ENCODE measurements around the gene AOPEP. TPM values are rescaled to one million over a fixed set of nuclear protein-coding genes. Genes with fewer than 3 reads are reported as not detected.

The AOPEP gene
- total and polyA plus RNA-seq, 2 donors (not counting 3 experiments of a cell fraction or from before 2014, with no cell fraction given) = 20.2 to 41.6 TPM

DNA sequence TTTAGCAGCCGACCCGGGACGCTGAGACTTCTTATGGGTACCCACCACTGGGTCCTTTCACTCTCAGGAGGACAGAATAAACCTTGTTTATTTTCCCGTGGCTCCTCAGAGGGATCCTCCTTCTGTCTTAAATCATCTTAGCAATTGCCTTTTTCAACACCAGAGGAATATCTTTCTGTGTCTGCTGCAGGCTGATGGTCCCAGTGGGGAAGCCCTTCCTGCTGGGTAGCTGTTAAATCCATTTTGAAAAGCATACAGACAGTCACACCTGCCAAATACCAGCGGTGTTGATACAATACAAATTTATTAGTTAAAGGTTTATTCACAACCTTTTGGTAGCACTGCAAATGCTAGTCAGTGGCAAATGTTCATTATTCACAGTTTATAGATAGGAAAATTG, 222.9 kb downstream of the AOPEP start:
- intact Hi-C loops (cut with micrococcal nuclease) = no loop called here

More for the DNA sequence above, 222.9 kb downstream of the AOPEP start:
- no peaks in the 10 kb centered on the region for H3K9me1 ChIP-seq (replicated peaks; ENCODE audit: control insufficient read depth, extremely low read depth, insufficient read depth, low read length)
- POLR2A ChIA-PET = no interaction called here
- dilution Hi-C loops (cut with MboI; ENCODE audit: extremely low pct_ligation_motif_present, low sequenced_read_pairs) = no loop called here
- H3K4me1 ChIP-seq (ENCODE audit: control insufficient read depth, extremely low read depth, insufficient read depth, low read length) = peaks cover 28% of the 10 kb centered on the region
- TF ChIP-seq JUN (IDR thresholded peaks at IDR 0.05; ENCODE audit: borderline replicate concordance, insufficient read depth, insufficient read length, low read depth) = no peak
- TF ChIP-seq, protein P1, sequence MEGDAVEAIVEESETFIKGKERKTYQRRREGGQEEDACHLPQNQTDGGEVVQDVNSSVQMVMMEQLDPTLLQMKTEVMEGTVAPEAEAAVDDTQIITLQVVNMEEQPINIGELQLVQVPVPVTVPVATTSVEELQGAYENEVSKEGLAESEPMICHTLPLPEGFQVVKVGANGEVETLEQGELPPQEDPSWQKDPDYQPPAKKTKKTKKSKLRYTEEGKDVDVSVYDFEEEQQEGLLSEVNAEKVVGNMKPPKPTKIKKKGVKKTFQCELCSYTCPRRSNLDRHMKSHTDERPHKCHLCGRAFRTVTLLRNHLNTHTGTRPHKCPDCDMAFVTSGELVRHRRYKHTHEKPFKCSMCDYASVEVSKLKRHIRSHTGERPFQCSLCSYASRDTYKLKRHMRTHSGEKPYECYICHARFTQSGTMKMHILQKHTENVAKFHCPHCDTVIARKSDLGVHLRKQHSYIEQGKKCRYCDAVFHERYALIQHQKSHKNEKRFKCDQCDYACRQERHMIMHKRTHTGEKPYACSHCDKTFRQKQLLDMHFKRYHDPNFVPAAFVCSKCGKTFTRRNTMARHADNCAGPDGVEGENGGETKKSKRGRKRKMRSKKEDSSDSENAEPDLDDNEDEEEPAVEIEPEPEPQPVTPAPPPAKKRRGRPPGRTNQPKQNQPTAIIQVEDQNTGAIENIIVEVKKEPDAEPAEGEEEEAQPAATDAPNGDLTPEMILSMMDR (IDR thresholded peaks at IDR 0.05; ENCODE audit: extremely low read depth in 1 of 2, insufficient read depth in 1 of 2, low read depth in 1 of 2, low read length in 2 of 2) = no peak
- TF ChIP-seq GATA2 (IDR thresholded peaks at IDR 0.05; ENCODE audit: insufficient read depth, insufficient read length, low read depth, low read length) = no peak
- TF ChIP-seq POLR2A (IDR thresholded peaks at IDR 0.05; ENCODE audit: low read depth, low read length) = no peak
- no peak for TF ChIP-seq FOS (IDR thresholded peaks at IDR 0.05; ENCODE audit: borderline replicate concordance, insufficient read depth, low read length)
- TF ChIP-seq POLR2AphosphoS5 (IDR thresholded peaks at IDR 0.05; ENCODE audit: insufficient read depth, low read depth, low read length) = no peak
- TF ChIP-seq EZH2 (IDR thresholded peaks at IDR 0.05; ENCODE audit: borderline replicate concordance, low read depth, low read length, severe bottlenecking) = no peak
- no peak for TF ChIP-seq MYC (IDR thresholded peaks at IDR 0.05; ENCODE audit: low read depth, low read length)
- TF ChIP-seq, protein P2, sequence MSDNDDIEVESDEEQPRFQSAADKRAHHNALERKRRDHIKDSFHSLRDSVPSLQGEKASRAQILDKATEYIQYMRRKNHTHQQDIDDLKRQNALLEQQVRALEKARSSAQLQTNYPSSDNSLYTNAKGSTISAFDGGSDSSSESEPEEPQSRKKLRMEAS (IDR thresholded peaks at IDR 0.05; ENCODE audit: insufficient read depth, insufficient read length) = no peak
- H3K27ac ChIP-seq (ENCODE audit: insufficient read depth, low read depth, low read length) = no peak overlapping the region
- no peaks in the 10 kb centered on the region for H4K20me1 ChIP-seq (replicated peaks; ENCODE audit: control insufficient read depth, extremely low read depth, insufficient read depth, low read length)
- no peak overlapping the region for H3K9ac ChIP-seq (replicated peaks; ENCODE audit: extremely low read depth, insufficient read depth, low read length)
- H3K27me3 ChIP-seq (ENCODE audit: control insufficient read depth in 2 of 2, insufficient read depth in 2 of 2, low read length in 2 of 2) = no peaks in the 10 kb centered on the region
- no peak overlapping the region for H3K4me3 ChIP-seq (replicated peaks in 1 of 3; ENCODE audit: insufficient read depth in 1 of 3, low read depth in 1 of 3, low read length in 3 of 3)
- DNase-seq (ENCODE audit: low read depth, low spot score) = no peak
- H3K36me3 ChIP-seq (ENCODE audit: control insufficient read depth in 2 of 2, extremely low read depth in 1 of 2, insufficient read depth in 2 of 2, low read length in 2 of 2) = no peaks in the 10 kb centered on the region
- CTCF ChIA-PET = interaction anchor here (1.3 kb wide), 2 partner anchors 8 to 178 kb away, joined by 3 to 4 read pairs; no protein-coding TSS in a partner anchor
- H3K9me3 ChIP-seq (replicated peaks; ENCODE audit: control insufficient read depth, insufficient read depth, low read length) = no peaks in the 10 kb centered on the region
- no peaks in the 10 kb centered on the region for H3K79me2 ChIP-seq (ENCODE audit: control insufficient read depth, insufficient read depth, low read length)
- H3K4me2 ChIP-seq (ENCODE audit: insufficient read depth, low read length) = no peak overlapping the region
- FAIRE-seq = no peak
- no TSS peak for BruUV-seq (replicated peaks)
- no peak overlapping the region for H2AFZ ChIP-seq (ENCODE audit: low read depth, low read length)

All from endothelial cell of umbilical vein (primary cell).